ENCODE results near the gene NUMBL.
"Not testable (repeated sequence)": the region's sequence is repeated elsewhere in the genome, so short reads cannot be mapped to it uniquely, and the experiment has no call there.

Gene NUMBL

DNA sequence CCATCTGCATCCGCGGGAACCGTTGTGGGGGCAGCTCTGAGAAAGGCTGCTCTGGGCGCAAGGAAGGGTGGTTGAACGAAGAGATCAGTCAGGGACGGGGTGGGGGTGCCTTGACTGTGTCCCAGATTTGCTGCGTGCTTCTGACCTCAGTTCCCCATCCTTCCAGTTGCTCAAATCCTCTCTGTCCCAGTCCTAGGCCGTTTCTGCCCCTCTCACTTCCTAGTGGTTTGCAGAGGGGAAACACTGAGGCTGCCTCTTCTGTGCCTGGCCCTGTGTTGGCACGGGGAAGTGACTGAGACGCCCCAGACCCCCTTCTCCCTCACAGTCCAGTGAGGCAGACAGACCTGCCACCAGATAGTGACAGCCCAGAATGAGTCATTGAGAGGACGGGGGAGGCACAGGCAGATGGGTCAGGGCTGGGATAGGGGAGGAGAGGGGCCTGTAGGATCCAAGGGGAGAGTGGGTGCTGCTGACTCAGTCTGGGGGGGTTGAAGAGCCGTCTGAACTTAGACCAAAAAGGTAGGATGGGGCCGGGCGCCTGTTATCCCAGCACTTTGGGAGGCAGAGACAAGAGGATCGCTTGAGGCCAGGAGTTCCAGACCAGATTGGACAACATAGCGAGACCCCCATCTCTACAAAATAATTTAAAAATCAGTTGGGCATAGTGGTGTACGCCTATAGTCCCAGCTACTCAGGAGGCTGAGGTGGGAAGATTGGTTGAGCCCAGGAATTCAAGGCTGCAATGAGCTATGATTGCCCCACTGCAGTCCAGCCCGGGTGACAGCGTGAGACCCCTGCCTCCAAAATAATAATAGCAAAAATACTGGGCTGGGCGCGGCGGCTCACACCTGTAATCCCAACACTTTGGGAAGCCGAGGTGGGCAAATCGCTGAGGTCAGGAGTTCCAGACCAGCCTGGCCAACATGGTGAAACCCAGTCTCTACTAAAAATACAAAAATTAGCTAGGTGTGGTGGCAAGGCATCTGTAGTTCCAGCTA lies 26.5 kb downstream of the NUMBL start:
- DNase-seq (ENCODE audit: low spot score): no peak

DNA sequence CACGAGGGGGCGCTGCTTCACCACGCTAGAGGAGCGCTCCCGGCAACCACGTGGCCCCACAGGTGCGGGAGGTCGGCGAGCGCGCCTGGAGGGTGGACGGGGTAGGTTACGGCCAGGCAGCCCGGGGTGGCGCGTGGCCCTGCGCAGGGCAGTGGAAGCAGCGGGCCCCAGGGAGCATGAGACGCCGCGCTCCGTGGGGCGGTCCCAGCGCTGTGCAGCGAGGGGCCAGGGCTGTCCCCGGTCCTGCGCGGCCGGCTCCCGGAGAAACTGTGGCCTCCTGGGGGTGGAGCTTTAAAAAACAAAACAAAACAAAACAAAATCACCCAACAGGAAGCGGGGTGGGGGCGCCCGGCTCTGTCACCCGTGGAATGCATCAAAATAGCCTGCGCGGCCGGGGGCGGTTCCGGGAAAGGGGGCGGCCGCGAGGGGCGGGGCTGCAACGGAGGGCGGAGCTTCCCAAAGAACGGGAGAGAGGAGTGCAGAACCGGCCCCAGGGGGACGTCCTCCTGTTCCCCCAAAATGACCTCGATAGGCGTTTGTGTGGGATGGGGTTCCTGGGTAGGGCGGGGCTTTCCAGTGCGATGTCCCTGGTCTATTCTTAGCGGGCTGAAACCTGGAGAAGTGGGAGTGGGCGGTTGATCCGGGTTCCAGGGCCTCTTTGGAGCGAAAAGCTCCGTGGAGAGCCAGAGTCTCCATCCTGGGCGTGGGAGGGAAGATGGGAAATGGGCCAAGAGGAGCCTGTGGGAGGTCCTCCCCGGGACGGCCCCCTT lies 27.3 kb downstream of the NUMBL start:
- peak; percentile 83 for DNase-seq (ENCODE audit: low spot score)

DNA sequence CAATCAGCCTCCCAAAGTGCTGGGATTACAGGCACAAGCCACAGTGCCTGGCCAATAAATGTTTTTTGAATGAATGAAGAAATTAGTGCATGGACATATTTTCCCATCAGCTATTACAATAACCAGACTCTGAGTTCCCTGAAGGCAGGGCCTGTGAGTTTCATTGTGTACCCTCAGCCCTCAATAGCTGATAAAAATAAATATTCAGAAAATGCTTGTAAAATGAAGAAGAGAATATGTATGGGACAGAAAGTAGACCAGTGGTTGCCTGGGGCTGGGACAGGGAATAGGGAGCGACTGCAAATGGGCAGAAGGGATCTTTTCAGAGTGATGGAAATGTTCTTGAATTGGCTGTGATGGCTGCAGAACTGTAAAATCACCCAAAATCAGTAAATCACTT lies 28.8 kb downstream of the NUMBL start:
- no peak for DNase-seq (ENCODE audit: low spot score)

DNA sequence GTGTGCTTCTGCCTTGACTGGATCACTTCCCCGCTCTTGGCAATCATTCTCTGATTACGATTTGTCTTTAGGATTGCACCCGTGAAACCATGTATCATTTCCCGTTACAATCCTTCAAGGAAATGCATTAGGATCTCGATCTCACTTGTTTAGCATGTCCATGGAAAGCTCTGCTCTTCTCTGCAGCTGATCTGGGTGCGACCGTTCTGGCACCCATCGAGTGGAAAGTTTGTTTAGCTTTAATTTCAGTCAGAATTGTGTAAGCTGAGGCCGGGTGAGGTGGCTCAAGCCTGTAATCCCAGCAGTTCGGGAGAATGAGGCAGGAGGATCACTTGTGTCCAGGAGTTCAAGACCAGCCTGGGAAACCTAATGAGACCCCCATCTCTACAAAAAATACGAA lies 30.9 kb downstream of the NUMBL start:
- DNase-seq (ENCODE audit: low spot score): no peak

DNA sequence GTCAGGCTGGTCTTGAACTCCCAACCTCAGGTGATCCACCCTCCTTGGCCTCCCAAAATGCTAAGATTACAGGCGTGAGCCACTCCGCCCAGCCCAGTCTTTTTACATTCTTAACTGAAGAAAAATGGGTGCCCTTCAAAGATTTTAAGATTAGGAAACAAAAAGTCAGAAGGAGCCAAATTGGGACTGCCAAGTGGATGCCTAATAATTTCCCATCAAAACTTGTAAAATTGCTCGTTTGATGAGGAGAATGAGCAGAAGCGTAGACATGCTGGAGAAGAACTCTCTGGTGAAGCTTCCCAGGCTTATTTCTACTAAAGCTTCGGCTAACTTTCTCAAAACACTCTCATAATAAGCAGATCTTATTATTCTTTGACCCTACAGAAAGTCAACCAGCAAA lies 31.3 kb downstream of the NUMBL start:
- no peak for DNase-seq (ENCODE audit: low spot score)

DNA sequence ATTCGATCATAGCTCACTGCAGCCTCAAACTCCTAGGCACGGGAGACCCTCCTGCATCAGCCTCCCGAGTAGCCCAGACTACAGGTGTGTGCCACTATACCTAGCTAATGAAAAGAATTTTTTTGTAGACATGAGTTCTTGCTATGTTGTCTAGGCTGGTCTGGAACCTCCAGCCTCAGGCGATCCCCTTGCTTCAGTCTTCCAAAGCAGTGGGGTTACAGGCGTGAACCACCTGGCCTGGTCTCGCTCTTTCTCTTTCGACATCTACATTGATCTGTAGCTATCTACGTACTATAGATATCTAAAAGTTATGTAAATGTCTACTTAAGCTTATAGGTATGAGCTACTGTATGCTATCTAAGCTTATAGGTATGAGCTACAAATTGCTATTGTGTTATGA lies 32.4 kb downstream of the NUMBL start:
- no peak for DNase-seq (ENCODE audit: low spot score)

DNA sequence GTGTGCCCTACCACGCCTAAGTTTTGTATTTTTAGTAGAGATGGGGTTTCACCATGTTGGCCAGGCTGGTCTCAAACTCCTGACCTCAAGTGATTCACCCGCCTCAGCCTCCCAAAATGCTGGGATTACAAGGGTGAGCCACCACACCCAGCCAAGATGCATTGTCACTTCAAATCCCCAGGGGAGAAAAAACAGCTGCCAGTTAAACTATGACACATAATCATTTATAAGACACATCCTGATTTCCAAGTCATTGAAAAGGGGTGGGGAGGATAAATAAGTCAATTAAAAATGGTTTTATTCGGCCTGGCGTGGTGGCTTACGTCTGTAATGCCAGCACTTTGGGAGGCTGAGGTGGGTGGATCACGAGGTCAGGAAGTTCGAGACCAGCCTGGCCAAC lies 34.8 kb downstream of the NUMBL start:
- not testable (repeated sequence) for DNase-seq (ENCODE audit: low spot score)

DNA sequence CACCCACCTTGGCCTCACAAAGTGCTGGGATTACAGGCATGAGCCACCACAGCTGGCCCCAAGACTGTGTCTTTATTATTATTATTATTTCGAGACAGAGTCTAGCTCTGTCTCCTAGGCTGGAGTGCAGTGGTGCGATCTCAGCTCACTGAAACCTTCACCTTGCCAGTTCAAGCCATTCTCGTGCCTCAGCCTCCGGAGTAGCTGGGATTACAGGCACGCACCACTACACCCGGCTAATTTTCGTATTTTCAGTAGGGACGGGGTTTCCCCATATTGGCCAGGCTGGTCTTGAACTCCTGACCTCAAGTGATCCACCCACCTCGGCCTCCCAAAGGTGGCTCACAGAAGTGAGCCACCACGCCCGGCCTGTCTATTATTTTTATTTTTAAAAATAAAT lies 38.1 kb downstream of the NUMBL start:
- DNase-seq (ENCODE audit: low spot score): not testable (repeated sequence)

DNA sequence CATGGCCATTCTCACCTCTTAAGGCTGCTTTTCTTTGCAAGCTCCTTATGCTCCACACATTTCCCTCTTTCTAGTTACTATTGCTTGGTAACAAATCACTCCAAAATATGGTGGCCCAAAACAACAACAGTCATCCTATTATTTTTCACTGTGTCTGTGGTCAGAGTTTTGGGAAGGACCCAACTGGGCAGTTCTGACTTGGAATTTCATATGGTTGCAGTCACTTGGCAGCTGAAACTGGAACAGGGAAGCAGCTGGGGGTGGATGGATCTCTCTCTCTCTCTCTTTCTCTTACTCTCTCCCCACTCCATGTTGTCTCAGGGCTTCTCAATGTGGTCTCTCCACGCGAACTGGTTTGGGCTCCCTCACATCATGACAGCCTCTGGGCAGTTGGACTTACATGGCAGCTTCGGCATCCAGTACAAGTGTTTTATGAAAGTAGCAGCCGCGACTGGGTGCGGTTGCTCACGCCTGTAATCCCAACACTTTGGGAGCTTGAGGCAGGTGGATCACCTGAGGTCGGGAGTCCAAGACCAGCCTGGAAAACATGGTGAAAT lies 39.6 kb downstream of the NUMBL start:
- no peak for DNase-seq (ENCODE audit: low spot score)

DNA sequence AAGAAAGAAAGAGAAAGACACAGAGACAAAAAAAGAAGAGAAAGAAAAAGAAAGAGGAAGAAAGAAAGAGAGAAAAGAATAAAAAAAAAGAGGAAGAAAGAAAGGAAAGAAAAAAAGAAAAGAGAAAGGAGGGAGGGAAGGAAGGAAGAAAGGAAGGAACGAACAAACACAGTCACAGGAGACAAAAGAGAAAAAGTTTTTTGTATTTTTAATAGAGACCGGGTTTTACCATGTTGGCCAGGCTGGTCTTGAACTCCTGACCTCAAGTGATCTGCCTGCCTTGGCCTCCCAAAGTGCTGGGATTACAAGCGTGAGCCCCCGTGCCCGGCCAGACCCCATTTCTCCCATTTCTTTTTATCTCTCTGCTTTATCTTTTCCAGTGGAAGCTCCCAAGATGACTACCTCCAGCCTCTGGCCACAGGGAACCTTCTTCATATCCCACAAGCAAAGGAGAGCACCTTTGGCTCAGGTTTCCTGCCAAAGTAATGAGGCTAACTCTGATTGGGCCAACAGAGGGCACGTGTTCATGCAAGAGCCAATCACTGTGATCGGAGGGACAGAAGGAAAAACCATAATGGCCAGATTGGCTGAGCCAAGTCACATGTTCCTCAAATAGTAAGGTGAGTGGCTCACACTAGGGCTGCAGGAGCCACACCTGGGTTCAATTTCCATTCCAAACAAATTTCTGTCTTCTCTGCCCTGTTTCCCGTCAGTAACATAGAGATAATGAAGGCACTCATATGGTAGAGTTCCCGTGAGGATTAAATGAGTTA lies 40.4 kb downstream of the NUMBL start:
- DNase-seq (ENCODE audit: low spot score): not testable (repeated sequence)

DNA sequence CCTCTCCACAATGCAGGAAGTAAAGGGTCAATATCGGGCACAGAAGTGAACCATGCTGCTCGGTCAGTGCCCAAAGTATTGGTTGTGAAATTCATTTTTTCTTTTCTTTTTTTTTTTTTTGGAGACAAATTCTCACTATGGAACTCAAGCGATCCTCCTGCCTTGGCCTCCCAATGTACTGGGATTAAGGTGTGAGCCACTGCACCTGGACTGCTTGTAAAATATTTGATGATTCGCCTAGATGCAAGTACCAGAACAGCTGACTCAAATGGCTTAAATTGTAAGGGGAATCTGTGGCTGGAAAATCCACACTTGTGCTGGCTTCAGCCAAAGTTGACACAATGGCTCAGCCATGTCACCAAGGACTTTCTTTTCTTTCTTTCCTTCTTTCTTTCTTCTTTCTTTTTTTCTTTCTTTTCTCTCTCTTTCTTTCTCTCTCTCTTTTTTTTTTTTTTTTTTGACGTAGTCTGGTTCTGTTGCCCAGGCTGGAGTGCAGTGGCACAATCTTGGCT lies 43.7 kb downstream of the NUMBL start:
- peak; percentile 20 for DNase-seq (ENCODE audit: low spot score)

DNA sequence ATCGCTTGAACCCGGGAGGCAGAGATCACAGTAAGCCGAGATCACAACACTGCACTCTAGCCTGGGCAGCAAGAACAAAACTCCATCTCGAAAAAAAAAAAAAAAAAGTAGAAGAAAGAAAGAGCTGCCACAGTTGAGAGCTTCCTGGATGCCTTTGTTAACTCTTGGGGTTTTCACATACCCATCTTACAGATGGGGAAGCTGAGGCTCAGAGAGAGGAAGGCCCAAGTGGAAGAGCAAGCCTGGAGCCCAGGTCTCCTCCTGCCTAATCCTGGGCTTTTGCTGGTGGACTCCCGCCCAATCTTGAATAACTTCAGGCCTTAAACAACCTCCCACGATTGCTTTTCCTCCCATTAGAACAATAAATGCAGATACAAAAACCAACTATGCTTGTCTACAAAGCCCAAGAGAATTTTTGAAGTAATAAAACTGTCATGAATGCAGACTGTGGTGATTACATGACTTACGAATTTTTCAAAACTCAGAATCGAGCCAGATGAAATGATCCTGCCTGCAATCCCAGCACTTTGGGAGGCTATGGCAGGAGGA lies 47.6 kb downstream of the NUMBL start:
- no peak for DNase-seq (ENCODE audit: low spot score)

DNA sequence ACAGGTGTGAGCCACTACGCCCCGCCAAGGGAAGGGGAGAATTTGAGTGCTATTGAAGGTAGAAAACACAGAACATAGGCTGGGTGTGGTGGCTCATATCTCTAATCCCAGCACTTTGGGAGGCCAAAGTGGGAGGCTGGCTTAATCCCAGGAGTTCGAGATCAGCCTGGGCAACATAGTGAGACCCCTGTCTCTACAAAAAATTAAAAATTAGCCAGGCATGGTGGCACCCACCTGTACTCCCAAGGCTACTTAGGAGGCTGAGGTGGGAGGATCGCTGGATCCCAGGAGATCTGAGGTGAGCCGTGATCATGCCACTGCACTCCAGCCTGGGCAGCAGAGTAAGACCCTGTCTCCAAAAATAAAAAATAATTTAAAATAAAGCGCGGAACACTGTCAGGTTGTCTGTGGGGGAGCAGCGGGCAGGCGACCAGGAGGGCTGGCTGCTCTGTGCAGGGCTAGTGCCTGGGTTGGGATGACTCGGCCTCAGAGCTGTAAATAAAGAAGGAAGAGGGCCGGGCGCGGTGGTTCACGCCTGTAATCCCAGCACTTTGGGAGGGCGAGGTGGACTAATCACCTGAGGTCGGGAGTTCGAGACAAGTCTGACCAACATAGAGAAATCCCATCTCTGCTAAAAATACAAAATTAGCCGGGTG lies 48.3 kb downstream of the NUMBL start:
- DNase-seq (ENCODE audit: low spot score): no peak

DNA sequence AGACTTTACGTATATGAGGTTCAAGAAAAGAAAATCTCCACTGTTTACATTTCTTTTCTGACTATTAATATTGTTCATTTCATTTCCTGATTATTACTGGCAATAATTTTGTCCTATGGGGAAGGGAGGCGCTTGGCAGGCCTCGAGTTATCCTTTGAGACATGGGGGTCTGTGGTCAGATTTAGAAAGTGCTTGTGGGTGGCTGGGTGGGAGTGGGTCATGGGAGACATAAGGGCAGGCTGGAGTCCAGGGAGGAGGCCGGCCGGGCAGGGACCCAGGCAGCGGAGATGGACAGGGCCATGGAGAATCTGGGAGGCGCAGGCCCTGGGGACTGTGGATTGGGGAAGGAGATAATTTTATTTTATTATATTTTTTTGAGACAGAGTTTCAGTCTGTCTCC lies 49.2 kb downstream of the NUMBL start:
- no peak for DNase-seq (ENCODE audit: low spot score)

DNA sequence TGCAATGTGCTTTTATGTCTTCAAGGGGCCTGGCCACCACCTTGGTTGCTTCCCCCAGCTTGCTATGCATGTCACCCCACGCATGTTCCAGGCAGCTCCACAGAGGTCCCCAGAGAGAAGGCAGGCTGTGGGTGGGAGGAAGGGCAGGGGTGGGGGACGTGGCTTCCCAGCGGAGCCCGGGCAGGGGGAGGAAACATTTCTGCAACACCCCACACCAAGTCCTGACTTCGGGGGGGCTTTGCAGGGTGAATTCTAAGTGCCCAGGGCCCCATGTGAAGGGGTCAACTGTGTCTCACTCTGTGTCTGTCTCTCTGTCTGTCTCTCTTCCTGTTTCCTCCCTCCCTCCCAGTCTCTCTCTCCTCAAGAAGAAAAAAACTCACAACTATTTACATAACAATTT lies 49.7 kb downstream of the NUMBL start:
- no peak for DNase-seq (ENCODE audit: low spot score)

DNA sequence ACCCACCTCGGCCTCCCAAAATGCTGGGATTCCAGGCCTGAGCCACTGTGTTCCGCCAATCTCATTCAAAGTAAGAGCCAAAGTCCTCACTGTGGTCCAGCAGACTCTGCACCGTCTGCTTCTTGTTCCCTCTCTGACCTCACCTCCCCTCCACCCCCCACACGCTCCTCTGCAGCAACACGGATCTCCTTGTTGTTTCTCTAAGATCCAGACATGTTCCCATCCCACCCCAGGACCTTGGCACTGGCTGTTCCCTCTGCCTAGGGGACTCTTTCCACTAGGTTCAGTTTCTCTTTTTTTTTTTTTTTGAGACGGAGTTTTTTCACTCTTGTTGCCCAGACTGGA lies 50.8 kb downstream of the NUMBL start:
- DNase-seq (ENCODE audit: low spot score): no peak

DNA sequence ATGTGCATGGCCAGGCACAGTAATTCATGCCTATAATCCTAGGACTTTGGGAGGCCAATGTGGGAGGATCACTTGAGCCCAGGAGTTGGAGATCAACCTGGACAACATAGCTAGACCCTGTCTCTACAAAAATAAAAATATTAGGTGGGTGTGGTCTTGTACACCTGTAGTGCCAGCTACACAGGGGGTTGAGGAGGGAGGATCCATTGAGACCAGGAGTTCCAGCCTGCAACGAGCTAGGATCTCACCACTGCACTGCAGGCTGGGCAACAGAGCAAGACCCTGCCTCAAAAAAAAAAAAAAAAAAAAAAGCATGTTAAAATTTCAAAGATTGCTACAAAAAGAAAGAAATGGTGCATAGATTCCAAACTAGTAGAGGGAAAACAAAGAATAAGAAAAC lies 52.1 kb downstream of the NUMBL start:
- no peak for DNase-seq (ENCODE audit: low spot score)

DNA sequence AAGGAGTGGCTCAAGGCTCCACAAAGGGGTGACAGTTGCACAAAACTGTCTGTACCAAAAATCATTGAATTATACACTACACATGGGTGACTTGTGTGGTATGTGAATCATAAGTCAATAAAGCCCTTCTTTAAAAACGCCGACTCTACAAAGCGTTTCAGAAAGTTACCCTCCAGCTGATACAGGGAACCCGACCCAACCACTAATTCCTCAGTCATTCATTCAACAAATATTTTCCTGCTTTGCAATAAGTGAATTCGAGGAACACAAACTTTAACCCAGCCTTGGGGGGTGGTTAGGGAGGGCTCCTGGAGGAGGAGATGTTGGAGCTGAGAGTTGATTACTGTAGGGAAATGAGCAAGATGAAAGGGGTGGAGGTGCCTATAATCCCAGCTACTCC lies 57.2 kb downstream of the NUMBL start:
- no peak for DNase-seq (ENCODE audit: low spot score)

DNA sequence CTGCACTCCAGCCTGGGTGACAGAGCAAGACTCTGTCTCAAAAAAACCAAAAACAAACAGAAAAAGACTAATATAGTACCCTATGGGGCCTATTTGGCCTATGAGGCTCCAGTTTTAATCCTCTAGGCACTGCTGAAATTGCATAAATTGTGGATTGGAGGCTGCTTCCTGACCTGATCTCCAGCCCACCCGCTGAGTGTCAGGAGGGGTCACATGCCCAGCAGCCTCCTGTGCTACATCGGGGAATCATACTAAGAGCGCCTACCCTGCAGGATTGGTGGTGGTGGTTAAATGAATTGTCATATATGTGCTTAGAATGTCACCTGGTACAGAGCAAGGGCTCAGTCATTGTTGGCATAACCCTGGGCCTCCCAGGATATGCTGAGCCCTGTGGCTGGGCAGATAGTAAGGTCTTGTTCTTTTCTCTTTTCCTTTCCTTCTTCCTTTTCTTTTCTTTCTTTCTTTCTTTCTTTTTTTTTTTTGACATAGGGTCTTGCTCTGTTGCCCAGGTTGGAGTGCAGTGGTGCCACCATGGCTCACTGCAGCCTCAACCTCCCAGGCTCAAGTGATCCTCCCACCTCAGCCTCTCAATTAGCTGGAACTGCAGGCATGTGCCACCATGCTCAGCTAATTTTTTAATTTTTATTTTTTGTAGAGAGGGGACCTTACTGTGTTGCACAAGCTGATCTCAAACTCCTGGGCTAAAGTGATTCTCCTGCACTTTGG lies 58.0 kb downstream of the NUMBL start:
- no peak for DNase-seq (ENCODE audit: low spot score)

DNA sequence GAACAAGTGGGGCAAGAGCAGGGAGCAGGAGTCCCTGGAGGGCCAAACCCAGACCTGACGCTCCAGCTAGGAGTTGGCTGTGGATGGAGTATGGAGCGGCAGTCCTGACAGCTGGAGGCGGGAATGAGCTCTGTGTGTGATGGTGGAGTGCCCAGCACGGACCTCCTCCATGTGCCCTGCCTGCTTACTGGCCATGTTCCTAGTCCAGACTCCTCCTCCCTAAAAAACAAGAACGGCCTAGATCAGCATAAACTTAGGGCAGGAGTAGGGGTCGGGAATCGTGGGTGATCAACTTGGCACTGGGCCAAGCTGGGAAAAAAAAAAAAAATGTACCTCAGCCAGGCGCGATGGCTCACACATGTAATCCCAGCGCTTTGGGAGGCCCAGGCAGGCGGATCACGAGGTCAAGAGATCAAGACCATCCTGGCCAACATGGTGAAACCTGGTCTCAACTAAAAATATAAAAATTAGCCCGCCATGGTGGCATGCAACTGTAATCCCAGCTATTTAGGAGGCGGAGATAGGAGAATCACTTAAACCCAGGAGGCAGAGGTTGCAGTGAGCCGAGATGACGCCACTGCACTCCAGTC lies 59.8 kb downstream of the NUMBL start:
- DNase-seq (ENCODE audit: low spot score): no peak
